Epithelial cell of proximal tubule (primary cell): ENCODE data around the gene XIAP. TPM values are rescaled to one million over a fixed set of nuclear protein-coding genes. Genes with fewer than 3 reads are reported as not detected.

ENCODE experiments used
- DNase-seq: peaks from one replicate; pipeline ENCODE4 v3.0.0-alpha.2; 2011; ENCODE audit warnings: low read depth
- H3K4me3 ChIP-seq: 2 replicates; pipeline ENCODE4 v1.5.1; 2011; ENCODE audit warnings: low read depth, mild to moderate bottlenecking, low read length
- total RNA-seq: library from RNA; depleted of rRNA; stranded (reverse); fragments of >200 nt; gene quantifications from 2 replicates; pipeline ENCODE4 v1.2.3, GENCODE V29; 2015
- TF ChIP-seq, protein P1 (sequence below): conservative IDR thresholded peaks from 2 replicates; pipeline ENCODE4 v1.5.1; 2012; ENCODE audit warnings: low read depth, mild to moderate bottlenecking, low read length

The XIAP gene
- total RNA-seq, 1 donor from 2014 or later, result 21.9 TPM

DNA sequence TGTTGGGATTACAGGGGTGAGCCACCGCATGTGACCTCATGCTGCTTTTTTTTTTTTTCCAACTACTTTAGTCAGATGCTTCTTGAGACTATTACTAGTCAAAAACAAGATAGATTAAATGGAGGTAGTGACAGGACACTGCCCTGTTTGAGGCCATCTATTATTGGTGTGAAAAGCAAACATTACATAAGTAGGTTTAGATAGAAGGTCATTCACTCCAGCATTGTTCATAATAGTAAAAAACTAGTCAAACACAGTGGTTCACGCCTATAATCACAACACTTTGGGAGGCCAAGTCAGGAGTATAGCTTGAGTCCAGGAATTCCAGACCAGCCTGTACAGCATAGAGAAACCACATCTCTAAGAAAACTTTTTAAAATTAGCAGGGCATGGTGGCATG, 16.3 kb downstream of the XIAP start:
- no peak overlapping the region for H3K4me3 ChIP-seq
- DNase-seq, result no peak
- TF ChIP-seq, protein P1, sequence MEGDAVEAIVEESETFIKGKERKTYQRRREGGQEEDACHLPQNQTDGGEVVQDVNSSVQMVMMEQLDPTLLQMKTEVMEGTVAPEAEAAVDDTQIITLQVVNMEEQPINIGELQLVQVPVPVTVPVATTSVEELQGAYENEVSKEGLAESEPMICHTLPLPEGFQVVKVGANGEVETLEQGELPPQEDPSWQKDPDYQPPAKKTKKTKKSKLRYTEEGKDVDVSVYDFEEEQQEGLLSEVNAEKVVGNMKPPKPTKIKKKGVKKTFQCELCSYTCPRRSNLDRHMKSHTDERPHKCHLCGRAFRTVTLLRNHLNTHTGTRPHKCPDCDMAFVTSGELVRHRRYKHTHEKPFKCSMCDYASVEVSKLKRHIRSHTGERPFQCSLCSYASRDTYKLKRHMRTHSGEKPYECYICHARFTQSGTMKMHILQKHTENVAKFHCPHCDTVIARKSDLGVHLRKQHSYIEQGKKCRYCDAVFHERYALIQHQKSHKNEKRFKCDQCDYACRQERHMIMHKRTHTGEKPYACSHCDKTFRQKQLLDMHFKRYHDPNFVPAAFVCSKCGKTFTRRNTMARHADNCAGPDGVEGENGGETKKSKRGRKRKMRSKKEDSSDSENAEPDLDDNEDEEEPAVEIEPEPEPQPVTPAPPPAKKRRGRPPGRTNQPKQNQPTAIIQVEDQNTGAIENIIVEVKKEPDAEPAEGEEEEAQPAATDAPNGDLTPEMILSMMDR, result no peak

DNA sequence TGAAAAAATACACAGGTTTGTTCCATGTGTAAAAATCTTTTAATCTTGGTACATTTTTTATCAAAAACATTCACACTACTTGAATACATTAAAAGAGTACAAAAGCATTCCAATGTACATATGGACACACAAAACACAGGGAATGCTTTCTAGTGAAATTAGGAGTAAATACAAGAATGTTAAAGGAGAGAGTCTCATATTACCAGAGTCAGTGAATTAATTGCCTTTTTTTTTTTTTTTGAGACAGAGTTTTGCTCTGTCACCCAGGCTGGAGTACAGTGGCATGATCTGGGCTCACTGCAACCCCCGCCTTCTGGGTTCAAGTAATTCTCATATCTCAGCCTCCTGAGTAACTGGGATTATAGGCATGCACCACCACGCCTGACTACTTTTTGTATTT, 17.0 kb downstream of the XIAP start:
- H3K4me3 ChIP-seq, result no peak overlapping the region
- TF ChIP-seq, protein P1, result no peak
- DNase-seq, result no peak

GRCh38 chrX:123878252-123878721, 18.4 kb downstream of the XIAP start:
- no peak for DNase-seq
- TF ChIP-seq, protein P1, result no peak
- H3K4me3 ChIP-seq, result no peak overlapping the region

DNA sequence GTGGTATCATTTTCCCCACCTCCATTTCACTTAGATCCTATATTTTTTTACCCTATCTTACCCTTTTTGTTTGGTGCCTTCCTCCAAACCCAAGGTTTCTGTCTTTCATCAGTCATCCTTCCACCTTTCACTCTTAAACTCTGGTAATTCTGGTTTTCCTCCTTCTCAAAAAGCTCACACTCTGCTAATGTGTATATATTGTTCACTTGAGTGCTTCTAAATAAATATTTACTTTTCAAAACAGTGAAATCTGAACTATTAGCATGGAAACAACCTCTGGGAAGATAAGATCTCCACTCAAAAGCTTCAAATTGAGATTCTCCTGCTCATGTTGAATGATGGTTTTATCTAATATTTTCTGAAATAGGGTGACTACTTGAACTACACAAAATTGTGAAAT, 21.5 kb downstream of the XIAP start:
- no peak for DNase-seq
- H3K4me3 ChIP-seq, result no peak overlapping the region
- TF ChIP-seq, protein P1, result no peak

GRCh38 chrX:123882391-123882790, 22.5 kb downstream of the XIAP start:
- no peak for DNase-seq
- no peak overlapping the region for H3K4me3 ChIP-seq
- TF ChIP-seq, protein P1, result no peak

DNA sequence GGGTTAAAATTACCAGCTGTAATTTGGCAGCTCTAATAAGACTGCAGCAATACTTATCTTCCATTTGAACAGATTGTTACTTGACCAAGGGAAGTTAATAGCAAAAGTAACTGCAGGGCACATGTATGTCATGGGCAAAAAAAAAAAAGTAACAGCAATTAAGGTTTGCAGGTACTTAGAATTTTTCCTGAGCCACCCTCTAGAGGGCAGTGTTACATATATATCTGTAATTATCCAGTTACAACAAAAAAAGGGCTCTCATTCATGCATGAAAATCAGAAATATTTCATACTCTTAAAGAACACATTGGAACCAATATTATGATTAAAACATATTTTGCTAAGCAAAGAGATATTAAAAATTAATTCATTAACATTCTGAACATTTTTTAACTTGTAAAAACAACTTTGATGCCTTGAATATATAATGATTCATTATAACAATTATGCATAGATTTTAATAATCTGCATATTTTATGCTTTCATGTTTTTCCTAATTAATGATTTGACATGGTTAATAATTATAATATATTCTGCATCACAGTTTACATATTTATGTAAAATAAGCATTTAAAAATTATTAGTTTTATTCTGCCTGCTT, 25.1 kb downstream of the XIAP start:
- no peak for DNase-seq

More for the DNA sequence above, 25.1 kb downstream of the XIAP start:
- no peak overlapping the region for H3K4me3 ChIP-seq
- TF ChIP-seq, protein P1, result peak; percentile 43
